GM12891 (cell line): ENCODE results near the gene FAM216A.
"Not testable (repeated sequence)": the region's sequence is repeated elsewhere in the genome, so short reads cannot be mapped to it uniquely, and the experiment has no call there.

Source experiments
- DNase-seq: peaks from one replicate; pipeline ENCODE4 v3.0.0; 2011; ENCODE audit warnings: low spot score; ENCODE audit not compliant: insufficient read length
- FAIRE-seq: peaks from 2 replicates; lab custom pipeline; 2011; peaks lifted over from hg19 to GRCh38; lab: Jason Lieb, UNC
- PAX5 ChIP-seq: IDR thresholded peaks from 2 replicates; pipeline ENCODE4 v1.6.1; 2011; ENCODE audit warnings: low read length, moderate library complexity, mild to moderate bottlenecking; ENCODE audit not compliant: insufficient read depth, severe bottlenecking
- POLR2A ChIP-seq: IDR thresholded peaks from 2 replicates; pipeline ENCODE4 v1.6.1; 2011; ENCODE audit warnings: low read depth, low read length, control low read depth
- POLR2AphosphoS5 ChIP-seq: IDR thresholded peaks from 2 replicates; pipeline ENCODE4 v1.6.1; 2011; ENCODE audit warnings: low read depth, low read length, control low read depth
- POU2F2 ChIP-seq: IDR thresholded peaks from 2 replicates; pipeline ENCODE4 v1.6.1; 2011; ENCODE audit warnings: low read depth, mild to moderate bottlenecking, control low read depth, low read length, moderate library complexity
- SPI1 ChIP-seq: IDR thresholded peaks from 2 replicates; pipeline ENCODE4 v1.6.1; 2011; ENCODE audit warnings: low read depth, low read length, control low read depth
- TAF1 ChIP-seq: IDR thresholded peaks from 2 replicates; pipeline ENCODE4 v1.6.1; 2011; ENCODE audit warnings: low read depth, low read length, control low read depth

The FAM216A gene

GRCh38 chr12:110516995-110517394 lies 48.4 kb downstream of the FAM216A start:
- TF ChIP-seq PAX5 (no peak), SPI1 (no peak), POU2F2 (no peak), POLR2AphosphoS5 (no peak), POLR2A (no peak), TAF1 (no peak)
- FAIRE-seq (no peak), DNase-seq (no peak)

- DNase-seq, FAIRE-seq: not testable (repeated sequence)
These were observed 49.4 kb downstream of the FAM216A start for GRCh38 chr12:110518014-110518413.

- not testable (repeated sequence) for DNase-seq, FAIRE-seq
These were observed 52.4 kb downstream of the FAM216A start for GRCh38 chr12:110520876-110521712.

- DNase-seq (no peak), FAIRE-seq (peak; percentile 76)
- TF ChIP-seq SPI1 (no peak), POLR2AphosphoS5 (no peak), POU2F2 (no peak), TAF1 (no peak), POLR2A (no peak), PAX5 (no peak)
These were observed 59.7 kb downstream of the FAM216A start for GRCh38 chr12:110528277-110528839.

GRCh38 chr12:110530511-110530910 lies 61.9 kb downstream of the FAM216A start:
- DNase-seq (no peak), FAIRE-seq (peak; percentile 88)
- peak; percentile 55; the same call in 1 of the 2 replicates for TF ChIP-seq POU2F2
- no peak for TF ChIP-seq POLR2AphosphoS5

- peak; percentile 41 for TF ChIP-seq SPI1
- peak; percentile 51; the same call in 1 of the 2 replicates for TF ChIP-seq POU2F2
- no peak for TF ChIP-seq PAX5
- DNase-seq (no peak), FAIRE-seq (peak; percentile 95)
These were observed 63.2 kb downstream of the FAM216A start for GRCh38 chr12:110531741-110532333.

- no peak for FAIRE-seq
- no peak for DNase-seq
These were observed 64.0 kb downstream of the FAM216A start for GRCh38 chr12:110532644-110533043.

GRCh38 chr12:110533607-110534006 lies 65.0 kb downstream of the FAM216A start:
- peak; percentile 67 for FAIRE-seq
- TF ChIP-seq PAX5: no peak
- TF ChIP-seq POLR2A: no peak
- TF ChIP-seq TAF1: no peak
- no peak for TF ChIP-seq POLR2AphosphoS5
- TF ChIP-seq POU2F2: no peak
- TF ChIP-seq SPI1: no peak
- no peak for DNase-seq

More at GRCh38 chr12:110532644-110533043, 64.0 kb downstream of the FAM216A start:
- no peak for TF ChIP-seq TAF1
- TF ChIP-seq PAX5: no peak
- TF ChIP-seq SPI1: no peak
- no peak for TF ChIP-seq POLR2AphosphoS5
- TF ChIP-seq POLR2A: no peak
- TF ChIP-seq POU2F2: no peak

- no peak for DNase-seq
- no peak for FAIRE-seq
- TF ChIP-seq POU2F2 (no peak), SPI1 (no peak), TAF1 (no peak), POLR2A (no peak), PAX5 (no peak), POLR2AphosphoS5 (no peak)
These were observed 66.2 kb downstream of the FAM216A start for GRCh38 chr12:110534811-110535210.

GRCh38 chr12:110536834-110537604 lies 68.4 kb downstream of the FAM216A start:
- TF ChIP-seq TAF1: no peak
- no peak for TF ChIP-seq POLR2AphosphoS5
- DNase-seq (no peak), FAIRE-seq (peak; percentile 38)
